GM19395 (cell line): ENCODE data around the gene RASD2.

Experiments
- ATAC-seq: cut with Tn5 transposase; IDR thresholded peaks from one replicate; pipeline ENCODE4 v1.9.1; 2021; ENCODE audit warnings: mild to moderate bottlenecking, moderate library complexity; ENCODE audit not compliant: unreplicated experiment

The RASD2 gene

DNA sequence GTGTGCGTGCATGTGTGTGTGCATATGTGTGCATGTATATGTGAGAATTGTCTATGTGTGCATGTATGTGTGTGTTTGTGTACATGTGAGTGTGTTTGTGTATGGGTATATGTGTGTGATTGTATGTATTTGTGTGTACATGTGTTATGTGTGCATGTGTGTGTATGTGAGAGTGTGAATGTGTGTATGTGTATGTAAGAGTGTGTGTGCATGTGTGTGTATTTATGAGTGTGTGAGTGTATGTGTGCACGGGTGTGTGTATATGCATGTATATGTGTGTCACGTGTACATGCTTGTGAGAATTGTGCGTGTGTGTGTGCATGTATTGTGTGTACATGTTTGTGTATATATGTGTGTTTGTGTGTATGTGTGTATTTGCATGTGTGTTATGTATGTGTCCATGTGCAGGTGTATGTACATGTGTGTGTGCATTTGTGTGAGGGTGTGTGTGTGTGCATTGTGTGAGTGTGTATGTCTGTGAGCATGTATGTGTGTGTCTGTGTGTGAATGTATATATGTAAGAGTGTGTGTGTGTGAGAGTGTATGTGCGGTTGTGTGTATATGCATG lies 60.5 kb downstream of the RASD2 start:
- no peak for ATAC-seq

DNA sequence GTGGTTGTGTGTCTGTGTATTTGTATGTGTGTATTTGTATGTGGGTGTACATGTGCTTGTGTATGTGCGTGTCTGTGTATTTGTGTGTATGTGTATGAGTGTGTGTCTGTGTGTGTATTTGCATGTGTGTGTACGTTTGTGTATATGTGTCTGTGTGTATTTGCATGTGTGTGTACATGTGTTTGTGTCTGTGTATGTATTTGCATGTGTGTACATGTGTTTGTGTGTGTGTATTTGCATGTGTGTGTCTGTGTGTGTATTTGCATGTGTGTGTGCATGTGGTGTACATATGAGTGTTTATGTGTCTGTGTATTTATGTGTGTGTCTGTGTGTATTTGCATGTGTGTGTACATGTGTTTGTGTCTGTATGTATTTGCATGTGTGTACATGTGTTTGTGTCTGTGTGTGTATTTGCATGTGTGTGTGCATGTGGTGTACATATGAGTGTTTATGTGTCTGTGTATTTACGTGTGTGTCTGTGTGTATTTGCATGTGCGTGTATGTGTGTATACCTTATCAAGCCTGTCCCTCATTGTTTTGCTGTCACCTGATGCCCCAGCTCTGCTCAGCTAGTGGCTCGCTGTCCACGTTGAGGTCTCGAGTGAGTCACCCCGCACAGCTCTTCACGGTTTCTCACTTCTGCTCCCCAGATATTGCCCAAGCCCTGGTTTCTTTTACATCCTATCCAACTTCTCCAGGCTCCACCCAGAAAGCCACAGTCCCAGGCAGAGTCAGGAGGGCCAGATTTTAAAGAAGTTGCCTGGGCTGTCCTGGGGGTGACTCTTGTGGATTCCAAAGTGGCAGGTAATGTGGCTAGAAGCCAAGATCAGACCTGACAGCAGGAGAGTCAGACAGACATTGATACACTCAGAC lies 61.3 kb downstream of the RASD2 start:
- no peak for ATAC-seq
